ENCODE results near the gene HYAL3.
"Not testable (repeated sequence)": the region's sequence is repeated elsewhere in the genome, so short reads cannot be mapped to it uniquely, and the experiment has no call there.

Gene HYAL3

GRCh38 chr3:50312041-50312440, 12.8 kb upstream of the HYAL3 start:
- DNase-seq = not testable (repeated sequence)

GRCh38 chr3:50304601-50305000, 5.4 kb upstream of the HYAL3 start:
- no peak for DNase-seq

- DNase-seq = no peak
Measured at GRCh38 chr3:50303013-50303815, 4.0 kb upstream of the HYAL3 start, which contains the start of gene HYAL1. TSS of gene HYAL1 (minus strand) at chr3:50303574. CDS start at chr3:50302956, 618 bp downstream.

GRCh38 chr3:50302095-50303012, 3.1 kb upstream of the HYAL3 start:
- DNase-seq = no peak

- no peak for DNase-seq
Measured at GRCh38 chr3:50300681-50301254, 1.6 kb upstream of the HYAL3 start.

- DNase-seq = no peak
Measured at GRCh38 chr3:50299929-50300680, 900 bp upstream of the HYAL3 start.

- no peak for DNase-seq
Measured at GRCh38 chr3:50299638-50299928, 378 bp upstream of the HYAL3 start.

- no peak for DNase-seq
Measured at GRCh38 chr3:50297896-50298725, 1.1 kb downstream of the HYAL3 start.

- DNase-seq = no peak
Measured at GRCh38 chr3:50297384-50297775, 1.8 kb downstream of the HYAL3 start.

- DNase-seq = no peak
Measured at GRCh38 chr3:50296721-50297383, 2.4 kb downstream of the HYAL3 start.

GRCh38 chr3:50295553-50296431, 3.4 kb downstream of the HYAL3 start:
- no peak for DNase-seq

- no peak for DNase-seq
Measured at GRCh38 chr3:50294492-50295403, 4.5 kb downstream of the HYAL3 start.

GRCh38 chr3:50294089-50294488, 5.1 kb downstream of the HYAL3 start:
- DNase-seq = no peak

GRCh38 chr3:50293079-50293801, 6.0 kb downstream of the HYAL3 start:
- DNase-seq = no peak

GRCh38 chr3:50292159-50293078, 6.8 kb downstream of the HYAL3 start, which contains the start of gene IFRD2:
TSS of gene IFRD2 (minus strand) at chr3:50292429. CDS start at chr3:50292274, 155 bp downstream.
- DNase-seq = peak; percentile 90

GRCh38 chr3:50290161-50290641, 9.0 kb downstream of the HYAL3 start:
- DNase-seq = no peak

- no peak for DNase-seq
Measured at GRCh38 chr3:50289130-50289529, 10.1 kb downstream of the HYAL3 start.

Data from GOT3 (cell line).